ENCODE measurements around the gene GLG1.

Gene GLG1

GRCh38 chr16:74608944-74609343 lies 2.0 kb upstream of the GLG1 start:
- Histone ChIP-seq H3K9ac (ENCODE audit: low read depth, low read length) (no peak overlapping the region), H3K79me2 (ENCODE audit: insufficient read depth, low read length) (peaks cover 28% of the 10 kb centered on the region), H3K4me2 (ENCODE audit: insufficient read depth, low read length) (peak overlapping the region; percentile 3; the same call in 1 of the 2 replicates), H3K27ac (ENCODE audit: low read length) (no peak overlapping the region), H3K9me3 (ENCODE audit: insufficient read depth, low read length, severe bottlenecking) (no peaks in the 10 kb centered on the region), H3K36me3 (ENCODE audit: insufficient read depth, low read length) (no peaks in the 10 kb centered on the region; the same call in 1 of the 2 replicates), H3K4me1 (ENCODE audit: insufficient read depth, low read length) (peaks cover 47% of the 10 kb centered on the region), H2AFZ (ENCODE audit: low read depth, low read length) (no peak overlapping the region), H3K4me3 (ENCODE audit: low read depth in 1 of 2, low read length in 2 of 2) (no peak overlapping the region), H4K20me1 (ENCODE audit: insufficient read depth, low read length) (peaks cover 4% of the 10 kb centered on the region; the same call in 1 of the 2 replicates), H3K27me3 (ENCODE audit: insufficient read depth, low read length, poor library complexity) (no peaks in the 10 kb centered on the region)
- DNase-seq, result peak; percentile 85
- TF ChIP-seq CTCF (IDR thresholded peaks at IDR 0.05; ENCODE audit: borderline replicate concordance, extremely low read depth, low read length, poor library complexity, severe bottlenecking) (no peak), EZH2 (IDR thresholded peaks at IDR 0.05; ENCODE audit: borderline replicate concordance, low read depth, low read length, severe bottlenecking) (no peak)
- ATAC-seq (ENCODE audit: insufficient read depth, low read depth), result peak; percentile 65

GRCh38 chr16:74608381-74608780 lies 1.5 kb upstream of the GLG1 start:
- Histone ChIP-seq H3K9ac (ENCODE audit: low read depth, low read length) (no peak overlapping the region), H3K27me3 (ENCODE audit: insufficient read depth, low read length, poor library complexity) (no peaks in the 10 kb centered on the region), H2AFZ (ENCODE audit: low read depth, low read length) (no peak overlapping the region), H3K4me2 (ENCODE audit: insufficient read depth, low read length) (no peak overlapping the region), H3K79me2 (ENCODE audit: insufficient read depth, low read length) (peaks cover 34% of the 10 kb centered on the region), H3K9me3 (ENCODE audit: insufficient read depth, low read length, severe bottlenecking) (no peaks in the 10 kb centered on the region), H3K4me3 (ENCODE audit: low read depth in 1 of 2, low read length in 2 of 2) (no peak overlapping the region), H3K27ac (ENCODE audit: low read length) (no peak overlapping the region), H4K20me1 (ENCODE audit: insufficient read depth, low read length) (peaks cover 7% of the 10 kb centered on the region; the same call in 1 of the 2 replicates), H3K4me1 (ENCODE audit: insufficient read depth, low read length) (peaks cover 47% of the 10 kb centered on the region), H3K36me3 (ENCODE audit: insufficient read depth, low read length) (no peaks in the 10 kb centered on the region; the same call in 1 of the 2 replicates)
- ATAC-seq (ENCODE audit: insufficient read depth, low read depth), result no peak
- no peak for DNase-seq
- TF ChIP-seq CTCF (IDR thresholded peaks at IDR 0.05; ENCODE audit: borderline replicate concordance, extremely low read depth, low read length, poor library complexity, severe bottlenecking), result no peak
- no peak for TF ChIP-seq EZH2 (IDR thresholded peaks at IDR 0.05; ENCODE audit: borderline replicate concordance, low read depth, low read length, severe bottlenecking)

GRCh38 chr16:74607962-74608356 lies 1.0 kb upstream of the GLG1 start:
- no peaks in the 10 kb centered on the region; the same call in 1 of the 2 replicates for H3K36me3 ChIP-seq (ENCODE audit: insufficient read depth, low read length)
- no peak for TF ChIP-seq CTCF (IDR thresholded peaks at IDR 0.05; ENCODE audit: borderline replicate concordance, extremely low read depth, low read length, poor library complexity, severe bottlenecking)
- no peak for TF ChIP-seq EZH2 (IDR thresholded peaks at IDR 0.05; ENCODE audit: borderline replicate concordance, low read depth, low read length, severe bottlenecking)
- H3K4me1 ChIP-seq (ENCODE audit: insufficient read depth, low read length), result peaks cover 47% of the 10 kb centered on the region
- ATAC-seq (ENCODE audit: insufficient read depth, low read depth) (no peak), DNase-seq (no peak)
- H3K9me3 ChIP-seq (ENCODE audit: insufficient read depth, low read length, severe bottlenecking), result no peaks in the 10 kb centered on the region
- peaks cover 36% of the 10 kb centered on the region for H3K79me2 ChIP-seq (ENCODE audit: insufficient read depth, low read length)
- no peak overlapping the region for H3K9ac ChIP-seq (ENCODE audit: low read depth, low read length)
- H3K4me2 ChIP-seq (ENCODE audit: insufficient read depth, low read length), result peak overlapping the region; percentile 77
- 0 out of 4 replicates have a peak overlapping the region, but pooled peaks of 1 of the 2 experiments have one; percentile 90 for H3K4me3 ChIP-seq (ENCODE audit: low read depth in 1 of 2, low read length in 2 of 2)
- peaks cover 7% of the 10 kb centered on the region; the same call in 1 of the 2 replicates for H4K20me1 ChIP-seq (ENCODE audit: insufficient read depth, low read length)
- H3K27me3 ChIP-seq (ENCODE audit: insufficient read depth, low read length, poor library complexity), result no peaks in the 10 kb centered on the region
- H3K27ac ChIP-seq (ENCODE audit: low read length), result no peak overlapping the region
- H2AFZ ChIP-seq (ENCODE audit: low read depth, low read length), result no peak overlapping the region

Measured in DND-41 (cell line).